HG03139 (cell line): ENCODE data around the gene PPP4R3A.
"Not testable (repeated sequence)": the region's sequence is repeated elsewhere in the genome, so short reads cannot be mapped to it uniquely, and the experiment has no call there.

ENCODE experiments used
- ATAC-seq: cut with Tn5 transposase; IDR thresholded peaks from one replicate; pipeline ENCODE4 v1.9.1; 2021; ENCODE audit not compliant: unreplicated experiment

PPP4R3A gene

GRCh38 chr14:91506226-91506625 is 3.9 kb downstream of the PPP4R3A start:
- ATAC-seq: no peak

GRCh38 chr14:91503000-91503504 is 7.1 kb downstream of the PPP4R3A start:
- ATAC-seq: no peak

- ATAC-seq: no peak
Measured at GRCh38 chr14:91501951-91502930, 7.9 kb downstream of the PPP4R3A start.

- no peak for ATAC-seq
Measured at GRCh38 chr14:91501348-91501747, 8.8 kb downstream of the PPP4R3A start.

GRCh38 chr14:91496790-91497189 is 13.3 kb downstream of the PPP4R3A start:
- ATAC-seq: no peak

GRCh38 chr14:91494392-91495065 is 15.6 kb downstream of the PPP4R3A start:
- ATAC-seq: not testable (repeated sequence)

- no peak for ATAC-seq
Measured at GRCh38 chr14:91493169-91493568, 16.9 kb downstream of the PPP4R3A start.

GRCh38 chr14:91484744-91485143 is 25.4 kb downstream of the PPP4R3A start:
- no peak for ATAC-seq

GRCh38 chr14:91484186-91484585 is 25.9 kb downstream of the PPP4R3A start:
- no peak for ATAC-seq

- ATAC-seq: no peak
Measured at GRCh38 chr14:91482263-91483013, 27.7 kb downstream of the PPP4R3A start.

GRCh38 chr14:91477388-91477787 is 32.7 kb downstream of the PPP4R3A start:
- ATAC-seq: no peak

GRCh38 chr14:91473046-91473445 is 37.1 kb downstream of the PPP4R3A start:
- no peak for ATAC-seq

- ATAC-seq: no peak
Measured at GRCh38 chr14:91470216-91470615, 39.9 kb downstream of the PPP4R3A start.

- ATAC-seq: no peak
Measured at GRCh38 chr14:91466192-91466591, 43.9 kb downstream of the PPP4R3A start.

- no peak for ATAC-seq
Measured at GRCh38 chr14:91464615-91465205, 45.4 kb downstream of the PPP4R3A start.

GRCh38 chr14:91458612-91459011 is 51.5 kb downstream of the PPP4R3A start:
- no peak for ATAC-seq

GRCh38 chr14:91456283-91456682 is 53.8 kb downstream of the PPP4R3A start:
- no peak for ATAC-seq

- ATAC-seq: no peak
Measured at GRCh38 chr14:91454580-91454979, 55.5 kb downstream of the PPP4R3A start.

GRCh38 chr14:91454155-91454554 is 56.0 kb downstream of the PPP4R3A start:
- no peak for ATAC-seq

GRCh38 chr14:91453744-91454143 is 56.4 kb downstream of the PPP4R3A start:
- ATAC-seq: no peak
